HPDE6-E6E7 (cell line): Measurements from ENCODE around the gene ELMOD1.

Experiments
- DNase-seq: peaks from one replicate; pipeline ENCODE4 v3.0.0; 2011; ENCODE audit warnings: missing footprints; ENCODE audit errors: extremely low spot score

The ELMOD1 gene

DNA sequence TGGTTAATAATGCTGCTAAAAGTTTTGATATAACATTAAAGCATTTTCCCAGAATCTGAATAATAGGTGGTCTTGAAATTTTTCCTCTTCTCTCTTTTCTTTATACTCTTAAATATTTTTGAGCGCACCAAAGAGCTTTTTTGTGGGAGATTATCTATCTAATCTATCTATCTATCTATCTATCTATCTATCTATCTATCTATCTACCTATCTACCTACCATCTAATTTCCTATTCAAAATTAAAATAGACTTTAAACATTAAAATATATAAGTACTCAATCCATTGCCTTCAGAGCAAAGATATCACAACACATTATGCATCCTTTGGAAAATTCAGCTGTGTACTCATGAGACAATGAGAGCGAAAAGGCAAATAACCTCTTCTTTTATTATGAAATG lies 55.8 kb downstream of the ELMOD1 start:
- DNase-seq: no peak

DNA sequence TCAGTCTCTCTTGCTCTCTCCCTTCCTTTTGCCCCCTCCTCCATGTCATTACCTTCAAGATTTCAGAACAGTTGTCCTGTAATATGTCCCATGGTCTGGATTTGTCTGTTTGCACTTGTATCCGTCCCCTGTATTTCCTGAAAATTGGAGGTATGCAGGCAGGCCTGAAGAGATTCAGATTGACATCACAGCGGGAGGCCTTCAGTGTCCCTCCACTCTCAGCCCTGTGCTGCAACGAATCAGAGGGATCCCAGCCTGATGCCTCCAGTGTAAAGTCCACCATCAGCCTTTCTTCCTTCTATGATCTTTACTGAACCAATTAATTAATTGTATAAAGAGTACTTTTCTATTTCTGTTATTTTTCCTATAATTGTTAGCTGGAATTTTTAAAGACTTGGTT lies 57.3 kb downstream of the ELMOD1 start:
- DNase-seq: no peak

DNA sequence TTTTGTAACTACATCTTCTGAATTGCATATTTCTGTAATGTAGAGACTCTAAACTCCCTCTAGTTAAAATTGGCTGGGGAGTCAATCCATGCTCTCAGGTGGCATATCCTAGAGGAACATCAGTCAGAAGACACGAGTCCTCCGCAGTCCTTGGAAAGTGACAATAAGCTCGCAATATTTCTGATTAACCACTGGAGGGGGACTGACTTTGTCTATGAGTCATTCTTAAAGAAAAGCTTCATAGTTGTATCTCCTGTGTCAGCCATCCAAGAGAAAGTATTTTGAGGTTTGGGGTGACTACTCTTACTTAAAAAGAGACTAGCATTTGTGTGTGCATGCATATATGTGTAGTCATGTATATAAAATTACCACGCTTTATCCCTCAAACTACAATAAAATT lies 60.7 kb downstream of the ELMOD1 start:
- no peak for DNase-seq

DNA sequence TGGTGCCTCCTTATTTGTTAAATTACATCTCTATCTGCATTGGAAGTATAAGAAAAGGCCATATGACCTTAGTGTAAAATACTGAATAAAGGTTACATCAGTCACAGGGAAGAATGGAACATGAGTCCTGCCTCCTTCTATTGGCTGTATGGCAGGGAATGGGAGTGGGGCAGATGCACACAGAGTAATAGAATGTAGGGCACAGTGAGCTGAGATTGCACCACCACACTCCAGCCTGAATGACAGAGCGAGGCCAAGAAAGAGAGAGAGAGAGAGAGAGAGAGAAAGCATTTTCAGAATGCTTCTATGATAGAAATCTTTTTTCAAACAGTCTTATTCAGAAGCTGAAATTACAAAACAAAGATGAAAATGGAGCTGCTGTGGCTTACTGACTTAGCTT lies 62.1 kb downstream of the ELMOD1 start:
- no peak for DNase-seq

DNA sequence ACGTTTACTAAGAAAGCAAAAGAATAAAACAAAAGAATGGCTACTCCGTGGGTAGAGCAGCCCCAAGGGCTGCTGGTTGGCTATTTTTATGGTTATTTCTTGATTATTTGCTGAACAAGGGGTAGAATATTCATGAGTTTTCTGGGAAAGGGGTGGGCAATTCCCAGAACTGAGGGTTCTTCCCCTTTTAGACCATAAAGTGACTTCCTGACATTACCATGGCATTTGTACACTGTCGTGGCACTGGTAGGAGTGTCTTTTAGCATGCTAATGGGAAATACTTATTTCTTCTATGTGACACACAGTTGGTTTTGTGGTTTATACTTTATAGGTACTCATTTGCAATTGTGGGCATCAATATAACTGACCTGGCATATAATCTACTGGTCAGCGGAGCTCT lies 64.7 kb downstream of the ELMOD1 start:
- DNase-seq: no peak

DNA sequence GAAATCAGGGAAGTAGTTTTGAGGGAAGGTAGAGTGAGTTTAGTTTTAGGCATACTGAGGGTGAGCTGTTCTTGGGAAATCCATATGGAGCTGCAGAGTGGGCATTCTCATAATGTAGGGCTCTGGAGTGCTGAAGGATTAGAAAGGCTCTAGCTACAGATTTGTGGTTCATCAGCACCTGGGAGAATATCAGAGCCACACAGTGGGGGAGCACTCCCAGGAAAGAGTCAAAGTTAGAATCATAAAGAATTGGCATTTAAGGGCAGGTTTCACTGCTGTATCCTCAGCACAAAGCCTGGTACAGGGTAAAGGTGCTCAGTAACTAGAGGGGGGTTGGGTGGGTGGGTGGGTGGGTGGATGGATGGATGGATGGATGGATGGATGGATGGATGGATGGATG lies 68.4 kb downstream of the ELMOD1 start:
- no peak for DNase-seq

DNA sequence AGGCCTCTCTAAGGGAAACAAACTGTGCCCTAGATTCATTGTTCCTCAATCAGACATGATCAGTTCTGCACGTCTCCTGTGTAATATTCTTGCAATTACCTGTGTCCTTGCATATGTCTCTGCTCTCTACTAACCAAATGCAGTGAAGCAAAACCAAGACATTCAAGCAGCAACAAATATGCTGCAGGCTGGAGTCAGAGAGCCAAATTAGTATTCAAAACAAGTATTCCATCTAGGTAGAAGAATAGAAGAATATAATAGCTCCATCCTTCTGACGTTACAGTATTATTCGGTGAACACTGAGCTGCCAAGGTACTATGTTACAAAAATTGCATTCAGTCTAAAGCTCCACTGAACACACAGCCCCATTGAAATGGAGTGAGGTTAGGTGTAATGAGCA lies 69.1 kb downstream of the ELMOD1 start:
- no peak for DNase-seq

DNA sequence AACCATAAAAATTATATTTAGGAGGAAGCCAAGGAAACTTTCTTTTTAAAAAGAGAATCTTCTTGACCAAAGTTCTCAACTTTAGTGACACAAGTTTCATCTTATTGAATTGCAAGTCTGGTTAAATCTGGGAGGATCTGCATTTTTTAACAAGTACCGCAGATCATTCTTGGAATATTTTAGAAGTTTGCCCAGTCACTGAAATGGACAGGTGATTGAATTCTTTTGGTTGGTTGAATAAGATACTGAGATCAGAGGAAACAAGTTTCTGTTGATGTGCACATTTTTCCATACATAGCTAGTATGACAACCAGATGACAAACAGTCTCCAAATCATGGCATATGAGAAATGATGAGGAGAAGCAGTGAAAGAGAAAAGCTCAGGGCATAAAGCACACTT lies 70.7 kb downstream of the ELMOD1 start:
- no peak for DNase-seq

DNA sequence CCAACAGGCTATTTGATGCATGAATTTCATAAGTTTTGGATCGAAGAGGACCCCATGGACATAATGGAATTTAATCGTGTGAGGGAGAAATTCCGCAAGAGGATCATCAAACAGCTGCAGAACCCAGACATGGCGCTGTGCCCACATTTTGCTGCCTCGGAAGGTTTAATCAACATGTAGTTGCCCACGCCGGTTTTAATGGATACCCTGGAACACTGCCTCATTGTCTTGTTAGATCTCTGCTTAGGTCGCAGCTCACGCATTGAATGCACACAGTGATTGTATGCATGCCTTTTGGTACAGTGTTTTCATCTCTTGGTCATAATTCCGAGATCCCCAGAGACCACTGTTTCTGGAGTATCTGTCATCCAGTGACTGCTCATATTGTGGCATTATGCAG lies 74.1 kb downstream of the ELMOD1 start:
- DNase-seq: no peak

DNA sequence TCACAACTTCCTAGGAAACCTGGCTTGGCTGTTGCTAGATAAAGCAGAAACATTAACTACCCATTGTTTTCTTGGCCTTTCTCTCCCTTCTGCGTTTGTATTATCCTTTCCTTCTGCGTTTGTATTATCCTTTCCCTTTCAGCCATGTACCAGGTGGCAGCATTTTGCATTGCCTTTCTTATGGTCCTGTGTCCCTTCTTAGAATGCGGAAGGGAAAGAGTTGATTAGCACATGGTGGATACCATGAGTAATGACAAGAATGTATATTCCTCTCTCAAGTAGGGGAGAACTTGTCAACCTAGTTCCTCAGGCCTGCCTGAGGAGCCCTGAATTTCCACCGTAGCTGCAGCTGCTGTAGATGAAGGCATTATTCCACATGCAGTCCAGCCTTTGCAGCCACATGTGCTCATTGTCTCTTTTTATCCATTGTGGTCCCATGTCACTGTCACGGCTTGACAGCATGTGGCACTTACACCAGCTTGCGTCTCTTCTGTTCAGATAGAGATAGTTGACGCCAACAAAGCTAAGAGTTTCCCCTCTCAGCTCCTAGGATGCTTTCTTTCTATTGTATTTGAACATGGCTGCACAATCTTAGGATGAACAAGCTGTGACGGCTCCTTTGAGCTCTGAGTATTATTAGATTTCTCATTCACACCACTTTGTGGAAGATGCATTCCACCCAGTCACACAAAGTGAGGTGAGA lies 76.1 kb downstream of the ELMOD1 start:
- DNase-seq: no peak

DNA sequence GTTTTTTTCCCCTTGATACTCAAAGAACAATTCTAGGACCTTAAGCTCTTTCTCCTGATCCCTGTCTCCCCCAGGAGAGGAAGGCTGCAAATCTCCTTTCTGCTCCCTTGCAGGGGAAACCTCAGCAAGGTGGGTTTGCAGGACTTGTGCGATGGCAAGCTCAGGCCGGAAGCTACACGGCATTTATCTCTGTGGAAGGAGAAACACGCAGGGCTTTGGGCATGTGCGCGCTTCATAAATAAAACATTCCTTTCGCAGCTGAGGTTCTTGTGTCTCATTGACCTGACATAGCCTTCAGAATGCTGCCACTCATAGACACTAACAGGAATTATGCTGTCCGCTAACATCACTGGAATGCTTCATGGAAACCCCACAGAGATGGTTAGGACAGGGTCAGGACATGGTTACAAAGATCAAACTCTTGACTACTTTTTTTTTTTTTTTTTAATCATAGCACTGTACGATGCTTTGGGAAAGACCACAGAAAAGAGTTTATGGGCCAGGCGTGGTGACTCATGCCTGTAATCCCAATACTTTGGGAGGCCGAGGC lies 78.3 kb downstream of the ELMOD1 start:
- no peak for DNase-seq

DNA sequence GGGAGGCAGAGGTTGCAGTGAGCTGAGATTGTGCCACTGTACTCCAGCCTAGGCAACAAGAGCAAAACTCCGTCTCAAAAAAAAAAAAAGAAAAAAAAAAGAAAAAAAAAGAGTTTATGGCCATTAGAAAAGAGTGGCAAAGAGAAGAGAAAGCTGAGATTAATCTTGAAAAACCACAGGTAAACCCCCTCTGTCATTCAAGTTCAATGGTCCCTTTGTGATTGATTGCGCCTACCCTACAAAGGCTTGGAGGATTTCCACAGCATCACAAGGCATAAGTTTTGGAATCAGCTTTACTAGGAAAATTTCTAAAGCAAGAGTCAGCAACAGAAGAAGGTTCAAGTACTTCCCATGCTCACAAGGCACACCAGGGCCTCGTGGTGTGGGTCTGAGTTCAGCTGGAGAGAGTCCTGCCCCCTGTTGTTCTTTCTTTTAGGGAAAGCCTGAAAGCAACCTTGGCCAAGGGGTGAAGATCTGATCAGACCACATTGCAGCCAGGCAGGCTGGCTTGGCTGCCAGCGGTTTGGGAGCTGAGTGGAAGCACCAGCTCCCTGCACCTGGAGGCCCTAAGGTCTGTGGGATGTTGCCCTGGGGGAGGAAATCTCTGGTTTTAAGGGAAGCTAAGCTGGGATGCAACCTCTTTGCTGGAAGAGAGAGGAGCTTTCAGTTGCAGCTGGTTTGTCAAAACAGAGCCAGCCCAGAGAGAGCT lies 79.1 kb downstream of the ELMOD1 start:
- DNase-seq: no peak

DNA sequence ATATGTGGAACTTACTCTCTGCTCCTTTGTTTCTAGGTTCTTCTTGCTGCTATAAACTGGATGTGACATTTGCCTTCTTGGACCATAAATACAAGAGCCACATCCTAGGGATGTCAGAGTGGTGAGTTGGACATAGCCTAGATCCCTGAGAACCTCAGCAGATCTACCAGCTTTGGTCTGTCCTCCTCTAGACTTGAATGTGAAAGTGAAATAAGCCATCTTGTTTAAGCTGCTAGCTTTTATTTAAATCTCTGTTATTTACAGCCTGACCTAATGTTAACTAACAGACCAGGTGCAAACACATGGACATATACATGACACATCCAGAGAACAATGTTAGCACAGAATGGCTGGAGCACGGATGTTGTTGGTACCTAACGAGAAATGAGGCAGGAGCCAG lies 85.0 kb downstream of the ELMOD1 start:
- no peak for DNase-seq

DNA sequence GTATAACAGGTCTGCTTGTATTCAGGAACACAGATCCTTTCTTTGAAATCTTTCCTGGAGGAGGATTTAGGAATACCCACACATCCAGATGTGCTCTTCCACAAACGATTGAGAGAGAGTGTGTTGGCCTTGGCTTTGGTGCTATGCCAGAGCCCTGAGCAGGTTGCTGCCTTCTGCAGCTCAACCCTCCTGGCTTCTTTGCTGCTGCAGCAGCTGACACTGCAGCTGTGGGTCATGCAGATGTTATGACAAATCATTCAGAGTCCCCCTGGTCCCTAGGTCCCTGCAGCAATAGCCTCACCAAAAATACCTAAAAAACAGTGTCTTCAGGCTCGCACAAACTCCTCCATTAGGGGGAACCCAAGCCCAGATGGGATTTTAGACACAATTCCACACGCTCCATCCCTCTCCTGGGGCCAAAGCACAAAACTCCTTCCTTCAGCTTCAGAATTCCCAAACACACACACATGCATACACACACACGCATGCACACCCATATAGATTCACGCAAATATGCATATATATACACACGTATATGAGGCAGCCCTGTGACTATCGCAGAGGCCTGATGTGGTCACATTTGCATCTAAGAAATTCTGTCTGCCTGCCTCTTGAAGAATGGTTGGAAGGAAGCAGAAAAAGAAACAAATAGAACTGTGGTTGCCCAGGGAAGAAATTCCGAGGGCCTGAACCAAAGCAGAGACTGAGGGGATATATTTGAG lies 85.5 kb downstream of the ELMOD1 start:
- no peak for DNase-seq

DNA sequence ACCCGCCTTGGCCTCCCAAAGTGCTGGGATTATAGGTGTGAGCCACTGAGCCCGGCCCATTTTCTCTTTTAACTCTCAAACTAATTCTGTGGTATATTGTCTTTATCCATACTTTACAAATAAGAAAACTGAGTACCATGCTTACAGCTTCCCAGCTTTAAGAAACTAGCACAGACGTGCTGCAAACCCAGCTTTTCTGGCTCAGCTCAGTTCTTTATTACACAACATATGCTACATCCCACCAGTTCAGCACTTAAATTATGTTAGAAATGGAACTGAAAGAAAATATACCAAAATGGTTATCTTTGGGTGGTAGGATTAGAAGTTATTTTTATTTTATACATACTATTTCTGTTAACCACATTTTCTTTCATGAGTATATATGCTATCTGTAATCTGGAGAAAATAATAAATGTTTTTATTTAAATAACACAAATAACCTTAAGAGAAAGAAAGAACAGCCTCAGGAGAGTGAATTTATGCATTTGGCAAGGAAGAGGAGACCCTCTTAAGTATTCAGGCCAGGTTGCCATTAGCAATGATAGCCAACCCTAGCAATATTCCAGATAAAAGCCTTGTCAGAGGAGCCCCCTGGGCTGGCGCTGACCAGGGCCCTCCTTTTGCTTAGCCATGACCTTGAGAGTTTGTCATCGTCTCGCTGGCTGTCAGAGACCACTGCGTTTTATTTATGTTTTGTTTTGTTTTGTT lies 87.1 kb downstream of the ELMOD1 start:
- DNase-seq: no peak

DNA sequence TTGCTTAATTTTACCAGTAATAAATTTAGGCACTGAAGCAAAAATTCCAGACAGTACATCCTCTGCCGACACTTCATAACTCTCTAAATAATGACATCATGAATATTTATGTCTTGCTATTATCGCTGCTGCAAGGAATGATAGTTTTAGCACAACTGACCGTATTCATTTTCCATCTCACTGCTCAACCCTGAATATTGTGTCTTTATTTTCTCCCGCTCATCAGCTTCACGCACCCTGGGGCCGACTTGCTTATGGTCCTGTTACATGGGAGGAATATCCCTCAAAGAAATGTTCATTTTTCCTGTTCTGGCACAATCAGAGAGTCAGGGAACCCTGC lies 87.7 kb downstream of the ELMOD1 start:
- DNase-seq: no peak

DNA sequence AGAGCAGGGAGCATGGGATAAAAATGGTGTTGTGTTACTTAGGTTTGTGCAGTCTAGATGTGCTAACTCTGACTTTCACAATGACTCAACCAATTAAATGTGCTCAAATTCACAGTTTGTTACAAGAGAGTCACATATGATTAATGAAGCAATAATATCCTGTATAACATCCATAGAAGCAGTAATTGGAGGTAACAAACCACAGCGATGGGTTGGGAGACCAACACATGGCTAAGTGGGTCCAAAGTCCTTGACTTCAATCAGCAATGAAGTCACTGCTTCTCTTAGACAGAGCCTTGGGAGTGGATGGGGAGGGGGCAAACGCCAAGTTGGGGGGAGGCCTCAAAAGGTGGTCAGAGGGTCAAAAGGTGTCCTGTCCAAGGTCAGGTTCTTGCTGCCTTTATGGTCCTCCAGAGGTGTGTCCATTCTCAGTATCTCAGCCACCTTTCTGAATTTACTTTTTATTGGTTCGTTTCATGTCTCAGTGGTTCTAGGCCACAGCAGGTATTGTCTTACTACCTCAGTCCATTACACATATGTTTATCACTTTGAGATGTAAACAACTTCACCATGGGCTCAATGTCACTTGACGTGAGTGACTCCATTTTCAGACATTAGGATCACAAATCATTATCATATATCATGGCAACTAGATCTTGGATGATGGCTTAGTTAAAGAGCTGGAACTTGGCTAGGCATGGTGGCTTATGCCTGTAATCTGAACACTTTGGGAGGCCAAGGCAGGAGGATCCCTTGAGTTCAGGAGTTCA lies 88.5 kb downstream of the ELMOD1 start:
- no peak for DNase-seq

DNA sequence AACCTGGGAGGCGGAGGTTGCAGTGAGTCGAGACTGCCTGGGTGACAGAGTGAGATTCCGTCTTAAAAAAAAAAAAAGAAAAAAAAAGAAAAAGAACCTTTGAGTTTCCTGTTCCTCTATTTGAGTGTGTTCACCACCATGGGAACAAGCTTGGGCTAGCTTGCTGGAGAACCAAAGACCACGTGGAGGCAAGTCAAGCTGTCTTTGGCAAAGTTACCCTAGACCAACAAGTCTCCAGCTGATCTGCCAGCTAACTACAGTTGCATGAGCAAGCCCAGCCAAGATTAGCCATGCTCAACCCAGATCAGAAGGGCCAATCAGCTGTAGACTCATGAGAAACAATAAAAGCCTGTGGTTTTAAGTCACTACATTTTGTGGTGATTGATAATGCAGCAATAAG lies 91.2 kb downstream of the ELMOD1 start:
- DNase-seq: no peak

DNA sequence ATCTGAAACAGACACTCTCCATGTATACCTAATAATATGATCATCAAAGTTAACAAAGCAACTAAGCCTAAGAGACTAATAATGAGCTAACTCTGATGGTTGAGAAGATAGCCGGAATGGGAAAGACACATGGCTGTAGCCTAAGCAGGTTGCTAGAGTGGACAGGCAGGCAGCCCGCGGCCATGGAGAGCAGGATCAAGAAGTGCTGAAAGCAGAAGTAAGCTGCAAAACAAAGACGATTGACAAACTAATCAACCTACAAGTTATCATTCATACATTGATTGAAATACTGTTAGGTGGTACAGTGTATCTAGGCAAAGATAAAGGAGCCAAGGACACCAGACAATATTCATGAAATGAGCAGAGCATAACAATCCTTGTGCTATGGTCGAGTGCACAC lies 91.6 kb downstream of the ELMOD1 start:
- DNase-seq: no peak

DNA sequence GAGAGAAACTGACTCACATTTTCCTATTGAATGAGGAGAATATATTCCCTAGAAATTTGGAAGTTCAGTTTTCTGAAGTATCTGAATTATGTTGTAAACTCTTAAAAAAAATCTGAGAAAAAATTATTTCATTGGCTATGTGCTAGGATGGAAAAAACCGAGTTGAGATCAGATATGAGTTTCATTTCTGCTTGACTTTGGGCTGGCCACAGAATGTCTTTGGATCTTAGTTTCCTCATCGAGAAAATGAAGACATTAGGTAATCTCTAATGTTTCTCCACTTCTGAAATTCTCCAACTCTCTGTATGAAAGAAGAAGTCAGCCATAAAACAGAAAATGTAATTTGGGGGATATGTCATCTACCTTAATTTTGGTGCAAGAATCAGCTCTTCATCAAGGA lies 92.1 kb downstream of the ELMOD1 start:
- DNase-seq: no peak

DNA sequence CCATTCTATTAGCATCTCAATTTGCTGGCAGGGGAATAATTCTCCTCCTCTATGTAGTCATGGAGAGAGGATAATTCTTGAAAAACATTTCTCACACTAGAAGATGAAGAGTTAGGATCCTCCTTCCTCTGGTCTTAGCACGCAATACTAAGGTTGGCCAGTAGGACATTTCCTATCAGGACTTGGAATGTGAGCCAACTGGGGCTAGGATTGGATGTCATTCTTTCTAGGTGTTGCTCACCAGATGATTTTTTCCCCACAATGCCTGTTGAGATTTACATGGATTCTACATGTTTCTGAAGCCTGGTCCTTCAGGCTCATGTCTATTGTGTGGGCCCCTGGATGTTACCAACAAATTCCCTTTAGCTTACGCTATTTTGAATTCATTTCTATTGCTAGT lies 92.9 kb downstream of the ELMOD1 start:
- no peak for DNase-seq
